Measurements from ENCODE around the gene PRKG1. TPM values are rescaled to one million over a fixed set of nuclear protein-coding genes. Genes with fewer than 3 reads are reported as not detected.

The PRKG1 gene
- total RNA-seq, 1 experiment from 2014 or later, result 7.4 TPM

DNA sequence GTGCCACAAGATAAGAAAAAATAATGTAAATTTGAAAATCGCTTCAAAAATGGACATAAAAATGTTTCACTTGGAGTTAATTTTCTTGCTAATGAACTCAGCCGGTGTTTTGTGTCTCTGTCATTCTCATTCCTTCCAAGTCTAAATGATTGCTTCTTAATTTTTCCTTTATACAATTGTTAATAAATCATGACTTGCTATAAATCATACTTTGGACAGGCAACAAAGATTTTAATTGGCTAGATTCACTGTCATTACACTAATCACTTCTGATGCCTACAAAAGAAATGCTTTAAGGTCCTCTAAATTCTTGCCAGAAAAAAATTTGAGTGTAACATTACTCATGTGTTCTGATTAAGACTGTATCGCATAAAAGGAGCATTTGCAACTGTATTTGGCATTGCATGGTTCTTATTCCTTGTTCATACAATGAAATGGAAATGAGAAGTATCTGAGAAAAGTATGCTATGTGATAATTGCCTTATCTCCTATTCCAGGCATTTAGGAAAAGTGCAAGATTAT lies 1000.3 kb downstream of the PRKG1 start:
- Histone ChIP-seq H4K20me1 (ENCODE audit: low read length) (no peaks in the 10 kb centered on the region), H3K4me2 (ENCODE audit: low read length) (no peak overlapping the region), H3K9ac (ENCODE audit: low read length) (no peak overlapping the region), H3K4me3 (ENCODE audit: low read length) (no peak overlapping the region), H2AFZ (ENCODE audit: low read length) (no peak overlapping the region), H3F3A (ENCODE audit: low read length, unreplicated experiment) (no peaks in the 10 kb centered on the region), H3K27me3 (ENCODE audit: low read length) (0 out of 2 replicates have a peak, but pooled peaks cover 3% of the 10 kb centered on the region), H3K9me3 (ENCODE audit: low read length) (no peaks in the 10 kb centered on the region), H3K79me2 (ENCODE audit: low read length) (no peaks in the 10 kb centered on the region), H3K9me2 (replicated peaks; ENCODE audit: low read length) (no peaks in the 10 kb centered on the region), H3K4me1 (ENCODE audit: insufficient read depth, low read length) (no peaks in the 10 kb centered on the region), H3K36me3 (ENCODE audit: low read depth, low read length) (no peaks in the 10 kb centered on the region), H3K27ac (ENCODE audit: low read length) (no peak overlapping the region)
- ChIA-PET POLR2A (ENCODE audit: unreplicated experiment) (interaction anchor here (0.6 kb wide), 1 partner anchor 51 kb away, joined by 5 read pairs; no protein-coding TSS in a partner anchor), CTCF (no interaction called here)
- DNase-seq (no peak), ATAC-seq (no peak)
- intact Hi-C loops (cut with micrococcal nuclease), result no loop called here
- no peak for TF ChIP-seq EZH2 (IDR thresholded peaks at IDR 0.05; ENCODE audit: low read length, unreplicated experiment)
- TF ChIP-seq EZH2phosphoT487 (IDR thresholded peaks at IDR 0.05; ENCODE audit: borderline replicate concordance, low read length), result no peak
- no TSS peak for BruUV-seq (replicated peaks)

DNA sequence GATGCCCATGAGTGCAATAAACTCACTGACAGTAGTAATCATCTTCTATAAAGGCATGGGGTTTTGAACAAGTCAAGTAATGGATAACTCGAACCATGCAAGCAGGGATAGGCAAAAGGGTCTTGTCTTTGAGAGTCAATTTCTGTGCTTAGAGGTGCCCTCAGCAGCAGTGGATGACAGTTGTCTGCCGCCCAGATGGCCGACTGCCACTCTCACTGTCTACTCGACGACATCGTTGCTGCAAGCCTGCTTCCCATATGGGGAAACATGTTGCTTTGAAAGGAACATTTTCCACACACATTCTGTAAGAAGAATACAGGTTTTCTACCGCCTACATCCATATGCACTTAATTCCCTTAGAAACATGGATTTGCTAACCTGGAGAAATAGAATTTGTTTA lies 1003.5 kb downstream of the PRKG1 start:
- ATAC-seq (no peak), DNase-seq (no peak)
- ChIA-PET CTCF (no interaction called here), POLR2A (ENCODE audit: unreplicated experiment) (no interaction called here)
- Histone ChIP-seq H3K27ac (ENCODE audit: low read length) (no peak overlapping the region), H3K36me3 (ENCODE audit: low read depth, low read length) (no peaks in the 10 kb centered on the region), H3K9ac (ENCODE audit: low read length) (no peak overlapping the region), H3F3A (ENCODE audit: low read length, unreplicated experiment) (no peaks in the 10 kb centered on the region), H3K9me2 (replicated peaks; ENCODE audit: low read length) (no peaks in the 10 kb centered on the region), H3K9me3 (ENCODE audit: low read length) (no peaks in the 10 kb centered on the region), H3K4me2 (ENCODE audit: low read length) (no peak overlapping the region), H3K4me1 (ENCODE audit: insufficient read depth, low read length) (no peaks in the 10 kb centered on the region), H3K4me3 (ENCODE audit: low read length) (no peak overlapping the region), H4K20me1 (ENCODE audit: low read length) (no peaks in the 10 kb centered on the region), H3K27me3 (ENCODE audit: low read length) (0 out of 2 replicates have a peak, but pooled peaks cover under 1% of the 10 kb centered on the region), H2AFZ (ENCODE audit: low read length) (no peak overlapping the region), H3K79me2 (ENCODE audit: low read length) (no peaks in the 10 kb centered on the region)
- no TSS peak for BruUV-seq (replicated peaks)
- TF ChIP-seq, protein P1, sequence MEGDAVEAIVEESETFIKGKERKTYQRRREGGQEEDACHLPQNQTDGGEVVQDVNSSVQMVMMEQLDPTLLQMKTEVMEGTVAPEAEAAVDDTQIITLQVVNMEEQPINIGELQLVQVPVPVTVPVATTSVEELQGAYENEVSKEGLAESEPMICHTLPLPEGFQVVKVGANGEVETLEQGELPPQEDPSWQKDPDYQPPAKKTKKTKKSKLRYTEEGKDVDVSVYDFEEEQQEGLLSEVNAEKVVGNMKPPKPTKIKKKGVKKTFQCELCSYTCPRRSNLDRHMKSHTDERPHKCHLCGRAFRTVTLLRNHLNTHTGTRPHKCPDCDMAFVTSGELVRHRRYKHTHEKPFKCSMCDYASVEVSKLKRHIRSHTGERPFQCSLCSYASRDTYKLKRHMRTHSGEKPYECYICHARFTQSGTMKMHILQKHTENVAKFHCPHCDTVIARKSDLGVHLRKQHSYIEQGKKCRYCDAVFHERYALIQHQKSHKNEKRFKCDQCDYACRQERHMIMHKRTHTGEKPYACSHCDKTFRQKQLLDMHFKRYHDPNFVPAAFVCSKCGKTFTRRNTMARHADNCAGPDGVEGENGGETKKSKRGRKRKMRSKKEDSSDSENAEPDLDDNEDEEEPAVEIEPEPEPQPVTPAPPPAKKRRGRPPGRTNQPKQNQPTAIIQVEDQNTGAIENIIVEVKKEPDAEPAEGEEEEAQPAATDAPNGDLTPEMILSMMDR (conservative IDR thresholded peaks at IDR 0.05; ENCODE audit: low read depth, low read length), result no peak
- TF ChIP-seq EZH2phosphoT487 (IDR thresholded peaks at IDR 0.05; ENCODE audit: borderline replicate concordance, low read length), result no peak
- TF ChIP-seq EZH2 (IDR thresholded peaks at IDR 0.05; ENCODE audit: low read length, unreplicated experiment), result no peak
- intact Hi-C loops (cut with micrococcal nuclease), result no loop called here

DNA sequence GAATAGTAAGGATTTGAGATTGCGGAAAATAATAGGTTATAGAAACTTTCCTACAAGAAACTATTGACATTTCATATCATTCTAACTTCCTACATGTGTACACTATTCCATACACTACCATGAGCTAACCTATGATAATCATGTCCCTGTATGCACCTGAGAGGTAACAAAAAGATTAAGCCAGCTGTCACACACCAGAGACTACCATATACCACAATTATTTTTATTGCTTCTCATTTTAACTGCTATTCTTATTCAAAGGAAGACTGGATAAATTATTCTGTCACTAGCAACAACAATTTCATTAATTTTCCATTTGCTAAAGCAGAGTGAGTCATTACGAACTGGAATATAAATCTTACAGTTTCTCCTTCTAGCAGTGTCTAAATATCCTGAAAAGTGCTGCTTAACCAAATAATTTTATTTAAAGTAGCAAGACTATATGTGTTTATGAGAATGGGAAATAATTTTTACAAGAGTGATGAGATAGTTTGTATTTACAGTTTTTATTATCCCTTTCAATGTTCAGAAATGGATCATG lies 1004.2 kb downstream of the PRKG1 start:
- Histone ChIP-seq H3K9me2 (replicated peaks; ENCODE audit: low read length) (no peaks in the 10 kb centered on the region), H3K79me2 (ENCODE audit: low read length) (no peaks in the 10 kb centered on the region), H3K36me3 (ENCODE audit: low read depth, low read length) (no peaks in the 10 kb centered on the region), H4K20me1 (ENCODE audit: low read length) (no peaks in the 10 kb centered on the region), H3K4me2 (ENCODE audit: low read length) (no peak overlapping the region), H3K27ac (ENCODE audit: low read length) (no peak overlapping the region), H3K9ac (ENCODE audit: low read length) (no peak overlapping the region), H3K9me3 (ENCODE audit: low read length) (no peaks in the 10 kb centered on the region), H3K4me3 (ENCODE audit: low read length) (no peak overlapping the region), H3K4me1 (ENCODE audit: insufficient read depth, low read length) (no peaks in the 10 kb centered on the region), H3F3A (ENCODE audit: low read length, unreplicated experiment) (no peaks in the 10 kb centered on the region), H2AFZ (ENCODE audit: low read length) (no peak overlapping the region), H3K27me3 (ENCODE audit: low read length) (0 out of 2 replicates have a peak, but pooled peaks cover 5% of the 10 kb centered on the region)
- DNase-seq (no peak), ATAC-seq (no peak)
- no peak for TF ChIP-seq EZH2phosphoT487 (IDR thresholded peaks at IDR 0.05; ENCODE audit: borderline replicate concordance, low read length)
- no peak for TF ChIP-seq EZH2 (IDR thresholded peaks at IDR 0.05; ENCODE audit: low read length, unreplicated experiment)
- TF ChIP-seq, protein P1 (conservative IDR thresholded peaks at IDR 0.05; ENCODE audit: low read depth, low read length), result no peak
- intact Hi-C loops (cut with micrococcal nuclease), result no loop called here
- BruUV-seq (replicated peaks), result no TSS peak
- POLR2A ChIA-PET (ENCODE audit: unreplicated experiment), result no interaction called here
- CTCF ChIA-PET, result no interaction called here
